HG02759 (cell line): ENCODE results near the gene CLNS1A.
"Not testable (repeated sequence)": the region's sequence is repeated elsewhere in the genome, so short reads cannot be mapped to it uniquely, and the experiment has no call there.

Experiments used
- ATAC-seq: cut with Tn5 transposase; IDR thresholded peaks from one replicate; pipeline ENCODE4 v1.9.1; 2021; ENCODE audit warnings: mild to moderate bottlenecking, moderate library complexity; ENCODE audit not compliant: unreplicated experiment

CLNS1A gene, protein sequence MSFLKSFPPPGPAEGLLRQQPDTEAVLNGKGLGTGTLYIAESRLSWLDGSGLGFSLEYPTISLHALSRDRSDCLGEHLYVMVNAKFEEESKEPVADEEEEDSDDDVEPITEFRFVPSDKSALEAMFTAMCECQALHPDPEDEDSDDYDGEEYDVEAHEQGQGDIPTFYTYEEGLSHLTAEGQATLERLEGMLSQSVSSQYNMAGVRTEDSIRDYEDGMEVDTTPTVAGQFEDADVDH

DNA sequence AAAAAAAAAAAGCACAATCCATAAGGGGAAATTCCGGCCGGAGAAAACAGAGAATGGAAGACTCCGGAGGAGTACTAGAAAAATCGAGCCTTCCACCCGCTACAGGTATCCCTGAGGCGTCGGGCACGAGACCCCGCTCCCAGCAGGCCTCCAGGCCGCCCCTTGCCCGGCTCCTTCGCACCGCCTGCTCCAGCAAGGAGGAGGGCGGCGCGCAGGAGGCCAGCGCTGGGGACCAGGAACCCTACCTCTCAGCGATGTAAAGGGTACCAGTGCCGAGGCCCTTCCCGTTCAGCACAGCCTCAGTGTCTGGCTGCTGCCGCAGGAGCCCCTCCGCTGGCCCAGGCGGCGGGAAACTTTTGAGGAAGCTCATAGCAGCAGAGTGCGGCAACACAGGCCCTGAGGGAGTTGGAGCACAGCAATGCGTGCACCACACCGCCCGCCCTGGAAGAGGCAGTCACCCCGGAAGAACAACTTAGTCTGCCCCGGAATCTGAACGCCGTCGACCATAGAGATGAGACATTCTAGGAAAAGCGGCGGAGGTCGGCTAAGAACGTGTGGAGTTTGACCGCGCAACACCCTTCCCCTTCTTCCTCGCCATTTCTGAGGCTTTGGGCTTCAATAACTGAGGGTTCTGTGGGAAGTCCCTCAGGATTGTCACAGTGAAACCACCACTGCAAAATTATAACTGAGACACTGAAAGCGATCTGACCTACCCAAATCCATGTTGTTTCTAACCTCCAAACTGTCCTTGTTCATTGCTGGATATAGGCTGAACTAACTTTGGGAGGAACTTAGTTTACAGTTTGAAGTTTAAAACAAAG is at the start of gene CLNS1A:
CLNS1A (minus strand) TSS at position 450 of the 821 bp plus-strand sequence; CDS start at position 370, 80 bp downstream.
- peak; percentile 98 for ATAC-seq

DNA sequence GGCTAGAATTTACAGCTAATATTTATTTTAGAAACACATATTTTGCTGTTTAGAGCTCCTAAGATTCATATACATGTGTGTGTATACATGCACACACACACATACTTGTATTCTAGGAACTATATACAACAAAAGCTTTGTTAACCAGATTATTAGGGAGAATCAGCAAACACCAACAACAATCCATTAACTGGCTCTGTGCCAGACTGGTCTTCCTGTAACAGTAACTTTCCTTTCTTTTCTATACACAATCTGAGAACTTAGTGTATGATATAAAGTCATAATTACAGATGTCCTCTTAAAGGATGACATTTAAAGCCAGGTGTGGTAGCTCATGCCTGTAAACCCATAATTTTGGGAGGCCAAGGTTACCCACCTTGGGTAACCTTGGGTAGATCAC is 49.5 kb upstream of the CLNS1A start:
- no peak for ATAC-seq

GRCh38 chr11:77677138-77677537 is 39.5 kb upstream of the CLNS1A start:
- no peak for ATAC-seq

GRCh38 chr11:77672264-77672663 is 34.7 kb upstream of the CLNS1A start:
- no peak for ATAC-seq

DNA sequence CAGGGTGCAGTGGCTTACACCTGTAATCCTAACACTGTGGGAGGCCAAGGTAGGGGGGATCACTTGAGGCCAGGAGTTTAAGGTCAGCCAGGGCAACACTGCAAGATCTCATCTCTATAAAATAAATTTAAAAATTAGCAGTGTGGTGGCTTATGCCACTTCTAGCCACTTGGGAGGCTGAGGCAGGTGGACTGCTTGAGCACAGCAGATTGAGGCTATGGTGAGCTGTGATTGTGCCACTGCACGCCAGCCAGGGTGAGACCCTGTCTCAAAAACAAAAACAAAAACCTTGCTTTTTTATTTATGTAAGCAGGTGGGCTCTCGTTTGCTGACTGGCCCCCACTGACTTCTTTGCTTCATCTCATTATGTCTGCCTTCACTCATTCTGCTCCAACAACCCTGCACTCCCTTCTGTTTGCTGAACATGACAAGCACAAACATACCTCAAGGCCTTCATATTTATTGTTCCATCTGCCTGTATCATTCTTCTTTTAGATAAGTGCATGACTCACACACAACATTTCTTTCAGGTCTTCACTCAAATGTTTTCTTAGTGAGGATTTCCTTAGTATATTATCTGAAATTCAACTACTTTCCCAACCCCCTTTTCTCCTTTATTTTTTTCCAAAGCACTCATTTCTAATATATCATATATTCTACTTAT is 32.4 kb upstream of the CLNS1A start:
- no peak for ATAC-seq

DNA sequence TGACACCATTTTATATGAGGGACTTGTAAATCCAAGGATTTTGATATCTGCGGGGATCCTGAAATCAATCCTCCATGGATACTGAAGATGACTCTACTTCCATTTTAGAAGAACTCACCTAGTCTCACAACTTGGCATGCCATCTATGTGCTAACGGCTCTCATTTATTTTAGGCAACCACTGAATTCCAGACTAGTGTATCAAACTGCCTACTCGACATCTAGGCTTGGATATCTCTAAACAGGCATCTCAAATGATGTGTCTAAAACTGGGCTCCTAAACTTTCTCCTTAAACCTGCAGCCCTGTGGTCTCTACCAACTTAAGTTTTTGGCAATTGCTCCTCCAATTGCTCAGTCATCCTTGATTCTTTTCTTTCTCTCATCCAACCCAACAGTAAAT is 31.2 kb upstream of the CLNS1A start:
- no peak for ATAC-seq

GRCh38 chr11:77665240-77665965 is 27.8 kb upstream of the CLNS1A start:
- ATAC-seq = no peak

GRCh38 chr11:77661670-77662069 is 24.1 kb upstream of the CLNS1A start:
- ATAC-seq = no peak

- no peak for ATAC-seq
Observed at GRCh38 chr11:77660947-77661346, 23.4 kb upstream of the CLNS1A start.

- ATAC-seq = no peak
Observed at GRCh38 chr11:77658213-77659013, 20.8 kb upstream of the CLNS1A start.

DNA sequence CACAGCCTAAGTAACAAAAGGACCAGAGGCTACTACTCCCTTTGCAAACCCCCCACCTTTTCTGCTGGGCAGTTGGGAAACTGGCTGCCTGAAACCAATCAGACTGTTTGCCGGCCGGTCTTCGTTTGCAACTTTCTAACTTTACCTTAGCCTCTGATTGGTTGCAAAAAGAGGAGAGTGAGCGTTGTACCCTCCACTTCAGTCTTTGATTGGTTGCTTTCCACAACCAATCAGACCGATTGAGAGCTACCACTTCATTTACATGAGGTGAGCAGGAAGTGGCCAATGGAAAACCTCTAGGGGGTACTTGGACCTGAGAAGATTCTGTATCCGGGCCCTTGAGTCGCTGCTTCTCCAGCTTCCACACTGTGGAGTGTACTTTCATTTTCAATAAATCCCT is 18.8 kb upstream of the CLNS1A start:
- ATAC-seq = no peak

DNA sequence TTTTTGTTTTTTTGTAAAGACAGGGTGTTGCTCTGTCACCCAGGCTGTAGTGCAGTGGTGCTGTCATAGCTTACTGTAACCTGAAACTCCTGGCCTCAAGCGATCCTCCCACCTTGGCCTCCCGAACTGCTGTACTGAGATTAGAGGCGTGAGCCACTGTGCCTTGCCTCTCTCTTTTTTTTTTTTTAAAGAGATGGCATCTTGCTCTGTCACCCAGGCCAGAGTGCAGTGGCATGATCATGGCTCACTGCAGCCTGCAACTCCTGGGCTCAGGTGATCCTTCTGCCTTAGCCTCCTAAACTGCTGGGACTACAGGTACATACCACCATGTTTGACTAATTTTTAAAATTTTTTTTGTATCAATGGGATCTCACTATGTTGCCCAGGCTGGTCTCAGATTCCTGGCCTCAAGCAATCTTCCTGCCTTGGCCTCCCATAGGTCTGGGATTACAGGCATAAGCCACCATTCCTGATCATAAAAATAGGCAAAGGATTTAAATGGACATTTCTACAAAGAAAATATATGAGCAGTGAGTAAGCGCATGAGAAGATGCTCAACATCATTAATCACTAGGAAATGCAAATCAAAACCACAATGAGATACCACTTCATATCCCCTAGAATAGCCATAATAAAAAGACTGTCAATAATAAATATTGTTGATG is 17.3 kb upstream of the CLNS1A start:
- ATAC-seq = no peak

DNA sequence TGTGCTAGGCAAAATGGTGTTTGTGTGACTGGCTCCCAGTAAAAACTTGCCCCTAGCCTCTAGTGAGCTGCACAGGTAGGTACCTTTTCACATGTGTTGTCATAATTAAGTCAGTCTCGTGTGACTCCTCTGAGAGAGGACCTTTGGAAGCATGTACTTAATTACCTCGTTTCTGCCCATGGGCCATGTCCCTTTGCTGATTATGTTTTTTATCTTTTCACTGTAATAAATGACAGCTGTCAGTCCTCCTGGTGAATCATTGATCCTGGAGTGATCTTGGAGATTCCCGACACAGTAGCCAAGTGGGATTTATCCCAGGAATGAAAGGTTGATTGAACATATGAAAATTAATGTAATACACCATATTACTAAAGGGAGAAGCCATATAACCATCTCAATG is 12.5 kb upstream of the CLNS1A start:
- ATAC-seq = no peak

DNA sequence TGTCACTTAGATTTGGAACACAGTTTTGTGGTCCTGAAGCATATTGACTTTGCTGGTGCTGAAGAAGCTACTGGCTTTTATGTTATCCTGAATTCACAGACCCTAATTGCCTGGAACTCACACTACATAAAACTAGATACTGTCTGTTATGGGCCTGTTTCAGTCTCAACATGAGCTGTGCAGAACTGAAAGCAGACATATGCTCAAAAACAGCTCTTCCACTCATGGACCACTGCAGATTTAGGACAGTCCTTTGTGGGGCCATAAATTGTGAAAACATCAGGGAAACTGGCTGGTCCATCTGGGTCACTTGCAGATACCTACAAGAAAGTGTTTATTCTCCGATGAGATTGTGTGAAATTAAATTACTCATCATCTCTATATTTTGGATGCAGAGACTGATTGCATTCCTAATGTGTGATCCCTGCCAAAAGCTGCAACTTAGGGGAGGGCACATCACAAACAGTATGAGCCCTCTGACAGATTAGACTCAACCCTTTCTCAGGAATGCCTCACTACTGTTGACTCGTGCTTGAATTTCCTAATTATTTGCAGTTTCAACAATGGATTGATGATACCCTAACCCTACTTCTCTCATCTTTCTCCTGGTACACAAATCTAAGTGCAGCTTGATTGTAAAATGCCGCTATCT is 10.2 kb upstream of the CLNS1A start:
- ATAC-seq = no peak

GRCh38 chr11:77644887-77645286 is 7.3 kb upstream of the CLNS1A start:
- no peak for ATAC-seq

- ATAC-seq = no peak
Observed at GRCh38 chr11:77642228-77642627, 4.6 kb upstream of the CLNS1A start.

GRCh38 chr11:77636731-77637344 is 756 bp downstream of the CLNS1A start:
- ATAC-seq = no peak

GRCh38 chr11:77633926-77634325 is 3.7 kb downstream of the CLNS1A start:
- ATAC-seq = not testable (repeated sequence)

GRCh38 chr11:77630157-77630710 is 7.4 kb downstream of the CLNS1A start:
- ATAC-seq = no peak
